A549 (cell line): ENCODE data around the gene MAN2B2.

Experiments used
- POLR2A ChIP-seq: IDR thresholded peaks from 2 replicates; pipeline ENCODE4 v1.6.1; 2012; ENCODE audit warnings: mild to moderate bottlenecking, low read length
- POLR2AphosphoS2 ChIP-seq: conservative IDR thresholded peaks from 2 replicates; pipeline ENCODE4 v1.6.1; 2012; ENCODE audit warnings: low read length, improper control_type of control experiment, inconsistent platforms
- TF ChIP-seq, protein P1 (sequence below): IDR thresholded peaks from 2 replicates; pipeline ENCODE4 v1.6.1; 2012
- TF ChIP-seq, protein P2 (sequence below): fragments of >200 bp; sonication (Bioruptor Twin); formaldehyde crosslinking; IDR thresholded peaks from 3 replicates; pipeline ENCODE4 v1.5.1; 2016

DNA sequence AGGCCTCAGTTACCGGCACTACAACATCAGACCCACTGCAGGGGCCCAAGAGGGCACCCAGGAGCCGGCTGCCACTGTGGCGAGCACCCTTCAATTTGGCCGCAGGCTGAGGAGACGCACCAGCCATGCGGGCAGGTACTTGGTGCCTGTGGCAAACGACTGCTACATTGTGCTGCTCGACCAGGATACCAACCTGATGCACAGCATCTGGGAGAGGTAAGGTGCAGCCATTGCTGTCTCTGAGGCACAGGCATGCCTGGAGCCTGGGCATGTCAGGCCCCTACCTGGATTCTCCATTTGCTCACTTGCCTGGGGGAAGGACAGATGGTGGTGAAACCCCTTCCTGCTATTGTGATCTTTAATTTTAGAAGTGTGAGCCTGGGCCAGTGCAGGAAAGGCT, 30.1 kb downstream of the MAN2B2 start:
- TF ChIP-seq POLR2AphosphoS2 = no peak
- TF ChIP-seq, protein P1, sequence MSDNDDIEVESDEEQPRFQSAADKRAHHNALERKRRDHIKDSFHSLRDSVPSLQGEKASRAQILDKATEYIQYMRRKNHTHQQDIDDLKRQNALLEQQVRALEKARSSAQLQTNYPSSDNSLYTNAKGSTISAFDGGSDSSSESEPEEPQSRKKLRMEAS = no peak
- TF ChIP-seq POLR2A = no peak
- TF ChIP-seq, protein P2, sequence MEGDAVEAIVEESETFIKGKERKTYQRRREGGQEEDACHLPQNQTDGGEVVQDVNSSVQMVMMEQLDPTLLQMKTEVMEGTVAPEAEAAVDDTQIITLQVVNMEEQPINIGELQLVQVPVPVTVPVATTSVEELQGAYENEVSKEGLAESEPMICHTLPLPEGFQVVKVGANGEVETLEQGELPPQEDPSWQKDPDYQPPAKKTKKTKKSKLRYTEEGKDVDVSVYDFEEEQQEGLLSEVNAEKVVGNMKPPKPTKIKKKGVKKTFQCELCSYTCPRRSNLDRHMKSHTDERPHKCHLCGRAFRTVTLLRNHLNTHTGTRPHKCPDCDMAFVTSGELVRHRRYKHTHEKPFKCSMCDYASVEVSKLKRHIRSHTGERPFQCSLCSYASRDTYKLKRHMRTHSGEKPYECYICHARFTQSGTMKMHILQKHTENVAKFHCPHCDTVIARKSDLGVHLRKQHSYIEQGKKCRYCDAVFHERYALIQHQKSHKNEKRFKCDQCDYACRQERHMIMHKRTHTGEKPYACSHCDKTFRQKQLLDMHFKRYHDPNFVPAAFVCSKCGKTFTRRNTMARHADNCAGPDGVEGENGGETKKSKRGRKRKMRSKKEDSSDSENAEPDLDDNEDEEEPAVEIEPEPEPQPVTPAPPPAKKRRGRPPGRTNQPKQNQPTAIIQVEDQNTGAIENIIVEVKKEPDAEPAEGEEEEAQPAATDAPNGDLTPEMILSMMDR = no peak
